NCI-H82 treated with DMSO at 0.1 percent for 48 hours (cell line): ENCODE measurements around the gene MCEMP1.

ENCODE experiments used
- DNase-seq: peaks from one replicate; lab custom pipeline; 2025; ENCODE audit not compliant: unreplicated experiment; lab: John Stamatoyannopoulos, UW

MCEMP1 gene

GRCh38 chr19:7725791-7726190 lies 48.9 kb downstream of the MCEMP1 start:
- DNase-seq, result no peak

DNA sequence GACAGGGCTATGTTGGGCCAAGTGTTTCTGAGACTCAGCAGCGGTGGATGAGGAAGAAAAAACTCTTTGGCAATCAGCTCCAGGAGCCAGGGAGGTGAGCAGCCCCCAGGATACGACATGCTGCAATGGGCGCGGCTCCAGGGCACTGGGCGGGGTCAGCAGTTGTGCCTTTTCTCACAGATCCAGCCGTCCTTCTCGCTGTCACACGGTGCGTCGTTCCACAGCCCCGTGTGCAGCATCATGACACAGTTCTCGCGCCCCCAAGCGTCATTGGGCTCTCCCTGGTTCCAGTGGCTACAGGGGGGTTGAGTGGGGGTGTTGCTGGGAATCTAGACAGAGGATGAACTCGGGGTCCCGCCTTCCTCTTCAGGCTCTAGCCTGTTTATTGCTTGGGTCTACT lies 52.3 kb downstream of the MCEMP1 start:
- DNase-seq, result no peak
